Measurements from ENCODE around the gene ROM1.

Gene ROM1

DNA sequence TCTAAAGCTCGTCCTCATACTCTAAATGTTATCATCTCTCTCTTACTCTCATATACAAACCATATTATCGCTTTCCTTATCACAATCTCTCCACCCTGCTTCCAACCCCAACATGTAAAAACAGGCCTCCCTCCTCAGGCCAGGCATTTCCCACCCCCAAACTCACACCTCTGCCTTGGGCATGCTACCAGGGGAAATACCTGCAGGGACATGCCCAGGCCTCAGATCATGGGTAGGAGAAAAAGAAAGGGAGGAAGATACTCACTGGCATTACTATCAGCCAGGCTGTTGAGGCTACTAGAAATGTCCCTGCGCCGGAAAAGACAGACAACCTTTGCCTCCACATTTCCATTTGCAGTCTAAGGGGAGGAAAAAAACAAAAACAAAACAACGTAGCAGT, 13.2 kb upstream of the ROM1 start:
- H3K4me3 ChIP-seq (ENCODE audit: insufficient read depth, low read length, poor library complexity, severe bottlenecking): peak overlapping the region; percentile 88
- H3K36me3 ChIP-seq (ENCODE audit: low read length): peaks cover 18% of the 10 kb centered on the region; the same call in 1 of the 2 replicates
- H3F3A ChIP-seq (ENCODE audit: insufficient read depth): peaks cover 28% of the 10 kb centered on the region
- no peaks in the 10 kb centered on the region for H3K9me3 ChIP-seq (ENCODE audit: insufficient read depth, low read length)
- H3K4me2 ChIP-seq (ENCODE audit: low read depth, low read length, poor library complexity, severe bottlenecking): peak overlapping the region; percentile 90
- H4K20me1 ChIP-seq (ENCODE audit: low read depth, low read length): no peaks in the 10 kb centered on the region
- H3K27ac ChIP-seq (ENCODE audit: low read depth, low read length): peak overlapping the region; percentile 84
- H3K9me2 ChIP-seq (replicated peaks; ENCODE audit: insufficient read depth, low read length): no peaks in the 10 kb centered on the region
- H3K9ac ChIP-seq (ENCODE audit: low read length): peak overlapping the region; percentile 99
- H3K27me3 ChIP-seq (ENCODE audit: low read length): no peaks in the 10 kb centered on the region
- TF ChIP-seq EZH2phosphoT487 (conservative IDR thresholded peaks at IDR 0.05; ENCODE audit: low read length): no peak
- TF ChIP-seq, protein P1, sequence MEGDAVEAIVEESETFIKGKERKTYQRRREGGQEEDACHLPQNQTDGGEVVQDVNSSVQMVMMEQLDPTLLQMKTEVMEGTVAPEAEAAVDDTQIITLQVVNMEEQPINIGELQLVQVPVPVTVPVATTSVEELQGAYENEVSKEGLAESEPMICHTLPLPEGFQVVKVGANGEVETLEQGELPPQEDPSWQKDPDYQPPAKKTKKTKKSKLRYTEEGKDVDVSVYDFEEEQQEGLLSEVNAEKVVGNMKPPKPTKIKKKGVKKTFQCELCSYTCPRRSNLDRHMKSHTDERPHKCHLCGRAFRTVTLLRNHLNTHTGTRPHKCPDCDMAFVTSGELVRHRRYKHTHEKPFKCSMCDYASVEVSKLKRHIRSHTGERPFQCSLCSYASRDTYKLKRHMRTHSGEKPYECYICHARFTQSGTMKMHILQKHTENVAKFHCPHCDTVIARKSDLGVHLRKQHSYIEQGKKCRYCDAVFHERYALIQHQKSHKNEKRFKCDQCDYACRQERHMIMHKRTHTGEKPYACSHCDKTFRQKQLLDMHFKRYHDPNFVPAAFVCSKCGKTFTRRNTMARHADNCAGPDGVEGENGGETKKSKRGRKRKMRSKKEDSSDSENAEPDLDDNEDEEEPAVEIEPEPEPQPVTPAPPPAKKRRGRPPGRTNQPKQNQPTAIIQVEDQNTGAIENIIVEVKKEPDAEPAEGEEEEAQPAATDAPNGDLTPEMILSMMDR (IDR thresholded peaks at IDR 0.05; ENCODE audit: insufficient read depth, low read length, poor library complexity, severe bottlenecking): no peak
- no peak overlapping the region for H2AFZ ChIP-seq (ENCODE audit: low read depth, low read length, severe bottlenecking)
- H3K79me2 ChIP-seq (ENCODE audit: insufficient read depth, low read length): peaks cover 33% of the 10 kb centered on the region

DNA sequence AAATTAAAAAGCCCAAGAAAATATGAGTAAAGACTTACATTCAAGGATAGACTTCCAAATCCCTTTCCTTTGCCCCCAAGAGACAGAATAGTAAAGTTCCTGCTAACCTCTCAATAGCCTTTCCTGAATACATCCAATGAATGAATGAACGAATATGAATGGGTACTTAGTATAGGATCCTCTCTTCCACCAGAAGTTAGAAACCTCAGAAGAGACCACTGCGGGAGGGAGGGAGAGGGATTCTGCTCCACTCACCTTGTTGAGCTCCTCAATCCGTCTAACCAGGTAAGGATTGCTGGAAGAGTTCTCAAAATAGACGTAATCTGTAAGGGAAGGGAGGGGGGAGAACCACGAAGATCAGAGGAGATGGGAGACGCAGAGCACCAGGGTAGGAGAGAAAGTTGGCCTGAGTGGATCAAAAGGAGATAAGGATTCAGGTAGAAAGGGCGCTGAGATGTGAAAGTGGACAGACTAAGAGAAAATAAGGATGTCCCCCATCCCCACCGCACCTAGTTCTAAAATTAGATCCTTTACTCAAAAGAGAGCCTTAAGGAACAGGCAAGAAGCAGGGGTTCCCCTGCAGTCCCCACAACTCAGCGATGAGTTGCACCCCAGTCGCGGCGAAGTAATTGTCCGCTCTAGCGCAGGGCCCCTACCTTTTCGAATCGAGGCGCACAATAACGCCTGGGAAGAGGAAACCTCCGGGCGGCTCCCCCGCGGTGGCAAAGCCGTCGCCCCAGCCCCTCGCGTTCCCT, 12.5 kb upstream of the ROM1 start:
- H4K20me1 ChIP-seq (ENCODE audit: low read depth, low read length): no peaks in the 10 kb centered on the region
- H3K36me3 ChIP-seq (ENCODE audit: low read length): peaks cover 18% of the 10 kb centered on the region; the same call in 1 of the 2 replicates
- no peaks in the 10 kb centered on the region for H3K27me3 ChIP-seq (ENCODE audit: low read length)
- H3K79me2 ChIP-seq (ENCODE audit: insufficient read depth, low read length): peaks cover 33% of the 10 kb centered on the region
- H3F3A ChIP-seq (ENCODE audit: insufficient read depth): peaks cover 25% of the 10 kb centered on the region
- no peaks in the 10 kb centered on the region for H3K9me2 ChIP-seq (replicated peaks; ENCODE audit: insufficient read depth, low read length)
- H3K4me3 ChIP-seq (ENCODE audit: insufficient read depth, low read length, poor library complexity, severe bottlenecking): peak overlapping the region; percentile 88
- TF ChIP-seq, protein P1 (IDR thresholded peaks at IDR 0.05; ENCODE audit: insufficient read depth, low read length, poor library complexity, severe bottlenecking): no peak
- no peak for TF ChIP-seq EZH2phosphoT487 (conservative IDR thresholded peaks at IDR 0.05; ENCODE audit: low read length)
- H3K9me3 ChIP-seq (ENCODE audit: insufficient read depth, low read length): no peaks in the 10 kb centered on the region
- peak overlapping the region; percentile 99 for H3K9ac ChIP-seq (ENCODE audit: low read length)
- H3K4me2 ChIP-seq (ENCODE audit: low read depth, low read length, poor library complexity, severe bottlenecking): peak overlapping the region; percentile 90
- H3K27ac ChIP-seq (ENCODE audit: low read depth, low read length): peak overlapping the region; percentile 84
- no peak overlapping the region for H2AFZ ChIP-seq (ENCODE audit: low read depth, low read length, severe bottlenecking)

DNA sequence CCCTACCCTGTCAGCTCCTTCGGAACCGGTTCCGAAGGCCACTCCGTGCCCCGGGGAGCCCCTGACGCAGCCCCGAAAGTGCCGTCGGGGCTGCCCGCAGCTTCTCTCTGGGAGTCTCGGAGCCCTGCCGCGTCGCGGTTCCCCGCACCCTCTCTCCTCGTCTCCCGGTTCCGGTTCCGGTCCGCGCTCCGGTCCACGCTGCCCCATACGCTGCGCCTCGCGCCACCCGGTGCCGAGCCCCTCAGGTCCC, 12.0 kb upstream of the ROM1 start:
- H3F3A ChIP-seq (ENCODE audit: insufficient read depth): peaks cover 22% of the 10 kb centered on the region
- H3K36me3 ChIP-seq (ENCODE audit: low read length): peaks cover 18% of the 10 kb centered on the region; the same call in 1 of the 2 replicates
- TF ChIP-seq EZH2phosphoT487 (conservative IDR thresholded peaks at IDR 0.05; ENCODE audit: low read length): no peak
- TF ChIP-seq, protein P1 (IDR thresholded peaks at IDR 0.05; ENCODE audit: insufficient read depth, low read length, poor library complexity, severe bottlenecking): no peak
- peak overlapping the region; percentile 99 for H3K9ac ChIP-seq (ENCODE audit: low read length)
- H3K27ac ChIP-seq (ENCODE audit: low read depth, low read length): peak overlapping the region; percentile 84
- H2AFZ ChIP-seq (ENCODE audit: low read depth, low read length, severe bottlenecking): no peak overlapping the region
- H4K20me1 ChIP-seq (ENCODE audit: low read depth, low read length): no peaks in the 10 kb centered on the region
- peak overlapping the region; percentile 90 for H3K4me2 ChIP-seq (ENCODE audit: low read depth, low read length, poor library complexity, severe bottlenecking)
- H3K9me2 ChIP-seq (replicated peaks; ENCODE audit: insufficient read depth, low read length): no peaks in the 10 kb centered on the region
- peak overlapping the region; percentile 88 for H3K4me3 ChIP-seq (ENCODE audit: insufficient read depth, low read length, poor library complexity, severe bottlenecking)
- H3K9me3 ChIP-seq (ENCODE audit: insufficient read depth, low read length): no peaks in the 10 kb centered on the region
- H3K79me2 ChIP-seq (ENCODE audit: insufficient read depth, low read length): peaks cover 33% of the 10 kb centered on the region
- no peaks in the 10 kb centered on the region for H3K27me3 ChIP-seq (ENCODE audit: low read length)

All from SU-DHL-6 (cell line).